HFFc6 (cell line): ENCODE data around the gene TMEM236. TPM values are rescaled to one million over a fixed set of nuclear protein-coding genes. Genes with fewer than 3 reads are reported as not detected.

ENCODE experiments used
- DNase-seq: peaks from one replicate; pipeline ENCODE4 v3.0.0-alpha.2; 2018
- H3K27ac Mint-ChIP-seq: 2 replicates; pipeline ENCODE4 v1.8.0; 2020; ENCODE audit warnings: mild to moderate bottlenecking, mixed read lengths
- H3K27me3 Mint-ChIP-seq: 2 replicates; pipeline ENCODE4 v1.8.0; 2021; ENCODE audit warnings: mild to moderate bottlenecking, moderate library complexity, mixed read lengths; ENCODE audit not compliant: insufficient read depth
- H3K36me3 Mint-ChIP-seq: 2 replicates; pipeline ENCODE4 v1.8.0; 2021; ENCODE audit warnings: low read depth, mixed read lengths
- H3K4me1 Mint-ChIP-seq: 2 replicates; pipeline ENCODE4 v1.8.0; 2020; ENCODE audit warnings: low read depth, mixed read lengths
- H3K4me3 Mint-ChIP-seq: 2 replicates; pipeline ENCODE4 v1.8.0; 2020; ENCODE audit warnings: mild to moderate bottlenecking, moderate library complexity, mixed read lengths
- H3K9me3 Mint-ChIP-seq: 2 replicates; pipeline ENCODE4 v1.8.0; 2020; ENCODE audit warnings: mild to moderate bottlenecking, mixed read lengths
- long read RNA-seq: library from polyadenylated mRNA; unstranded; transcript quantifications from one replicate; pipeline ENCODE4 v2.0.0, GENCODE V29; 2019
- total RNA-seq, 6 experiments: library from RNA; stranded (reverse); fragmentation: NEBNext Ultra II Directional; extraction: Animal tissue kit (Norgen Biotek cat#: 25700); gene quantifications; 2 replicates in 1 of 6; 3 replicates in 5 of 6; pipeline ENCODE4 v1.2.3, GENCODE V29; 2021
- TF ChIP-seq, protein P1 (sequence below): fragments of 200-600 bp; sonication (generic); IDR thresholded peaks from 2 replicates; pipeline ENCODE4 v1.5.0; 2021; ENCODE audit warnings: antibody characterized with exemption, mild to moderate bottlenecking

The TMEM236 gene, protein sequence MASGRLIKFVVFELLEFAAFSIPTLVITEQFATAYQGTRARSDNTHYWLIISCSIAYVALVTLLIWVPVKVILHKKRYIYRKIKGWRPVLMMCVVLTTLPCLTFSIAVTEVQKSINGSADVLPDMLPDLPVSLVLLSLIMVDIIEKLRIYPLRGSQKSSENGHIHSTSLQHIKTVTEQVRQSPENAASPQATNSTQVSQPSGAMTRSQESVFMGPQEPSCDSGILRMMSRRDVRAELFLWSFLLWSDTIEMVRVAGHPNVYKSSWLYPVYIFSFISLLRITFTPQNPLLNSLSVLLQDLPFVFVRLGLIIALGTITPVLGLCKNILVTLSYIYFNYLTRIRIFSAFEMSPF
- total RNA-seq, result under 1 TPM; 0.07 to 0.20 (median 0.09) TPM
- long read RNA-seq, result 0 reads

GRCh38 chr10:17751781-17752445 is at the start of gene TMEM236:
Gene TMEM236 (plus strand): TSS chr10:17752201. CDS start chr10:17752296, 95 bp downstream.
- H3K4me1 Mint-ChIP-seq, result peaks cover 11% of the 10 kb centered on the region
- TF ChIP-seq, protein P1, sequence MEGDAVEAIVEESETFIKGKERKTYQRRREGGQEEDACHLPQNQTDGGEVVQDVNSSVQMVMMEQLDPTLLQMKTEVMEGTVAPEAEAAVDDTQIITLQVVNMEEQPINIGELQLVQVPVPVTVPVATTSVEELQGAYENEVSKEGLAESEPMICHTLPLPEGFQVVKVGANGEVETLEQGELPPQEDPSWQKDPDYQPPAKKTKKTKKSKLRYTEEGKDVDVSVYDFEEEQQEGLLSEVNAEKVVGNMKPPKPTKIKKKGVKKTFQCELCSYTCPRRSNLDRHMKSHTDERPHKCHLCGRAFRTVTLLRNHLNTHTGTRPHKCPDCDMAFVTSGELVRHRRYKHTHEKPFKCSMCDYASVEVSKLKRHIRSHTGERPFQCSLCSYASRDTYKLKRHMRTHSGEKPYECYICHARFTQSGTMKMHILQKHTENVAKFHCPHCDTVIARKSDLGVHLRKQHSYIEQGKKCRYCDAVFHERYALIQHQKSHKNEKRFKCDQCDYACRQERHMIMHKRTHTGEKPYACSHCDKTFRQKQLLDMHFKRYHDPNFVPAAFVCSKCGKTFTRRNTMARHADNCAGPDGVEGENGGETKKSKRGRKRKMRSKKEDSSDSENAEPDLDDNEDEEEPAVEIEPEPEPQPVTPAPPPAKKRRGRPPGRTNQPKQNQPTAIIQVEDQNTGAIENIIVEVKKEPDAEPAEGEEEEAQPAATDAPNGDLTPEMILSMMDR, result no peak
- no peaks in the 10 kb centered on the region for H3K36me3 Mint-ChIP-seq
- H3K27ac Mint-ChIP-seq, result no peak within 1 kb of the TSS
- DNase-seq, result no peak
- no peak within 1 kb of the TSS for H3K4me3 Mint-ChIP-seq
- H3K27me3 Mint-ChIP-seq, result no peaks in the 10 kb centered on the region; the same call in 1 of the 2 replicates
- H3K9me3 Mint-ChIP-seq, result no peaks in the 10 kb centered on the region

DNA sequence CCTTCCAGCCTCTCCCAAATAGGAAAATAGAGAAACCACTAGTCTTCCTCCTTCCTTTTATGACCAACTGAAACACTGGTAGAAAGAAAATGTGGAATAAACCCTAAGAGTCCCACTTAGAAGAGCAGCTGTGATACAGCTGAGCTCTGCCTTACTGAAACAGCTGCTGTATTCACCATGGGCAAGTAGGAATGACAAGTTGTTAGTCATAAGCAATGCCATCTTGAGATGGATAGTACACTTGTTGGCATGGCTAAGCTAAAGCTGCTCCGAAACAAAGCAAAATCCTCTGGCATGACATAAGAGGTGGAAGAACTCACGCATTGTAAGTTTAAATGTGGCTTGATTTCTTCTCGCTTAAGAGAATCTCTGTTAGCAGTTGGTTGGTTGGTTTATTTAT is 48.3 kb upstream of the TMEM236 start:
- Mint-ChIP-seq H3K4me1 (no peaks in the 10 kb centered on the region), H3K27me3 (no peaks in the 10 kb centered on the region), H3K27ac (no peak overlapping the region), H3K4me3 (no peak overlapping the region), H3K9me3 (no peaks in the 10 kb centered on the region), H3K36me3 (peaks cover 23% of the 10 kb centered on the region)
- no peak for DNase-seq
- TF ChIP-seq, protein P1, result no peak

DNA sequence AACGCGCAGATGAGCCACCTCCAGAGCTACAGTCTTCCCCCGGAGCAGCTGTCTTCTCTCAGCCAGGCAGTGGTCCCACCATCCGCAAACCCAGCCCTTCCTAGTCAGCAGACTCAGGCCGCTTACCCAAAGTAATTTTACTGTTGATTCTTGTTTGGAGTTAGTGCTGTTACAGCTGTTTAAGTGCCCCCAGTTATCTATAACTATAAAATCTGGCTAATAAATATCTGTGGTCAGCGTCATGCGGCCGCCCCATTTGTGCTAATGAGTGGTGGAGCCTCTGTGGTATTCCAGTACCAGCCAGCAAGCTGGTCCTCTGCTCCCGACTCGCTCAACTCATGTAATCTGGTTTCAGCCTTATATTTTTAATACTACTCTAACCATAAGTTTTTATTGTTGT is 43.2 kb upstream of the TMEM236 start:
- H3K27ac Mint-ChIP-seq, result no peak overlapping the region
- TF ChIP-seq, protein P1, result no peak
- H3K9me3 Mint-ChIP-seq, result no peaks in the 10 kb centered on the region
- H3K4me1 Mint-ChIP-seq, result no peaks in the 10 kb centered on the region
- H3K36me3 Mint-ChIP-seq, result peaks cover 35% of the 10 kb centered on the region
- no peak overlapping the region for H3K4me3 Mint-ChIP-seq
- DNase-seq, result no peak
- no peaks in the 10 kb centered on the region; the same call in 1 of the 2 replicates for H3K27me3 Mint-ChIP-seq

- no peak overlapping the region for H3K4me3 Mint-ChIP-seq
- H3K36me3 Mint-ChIP-seq, result peaks cover 41% of the 10 kb centered on the region
Observed at GRCh38 chr10:17709492-17709891, 42.5 kb upstream of the TMEM236 start.

GRCh38 chr10:17710181-17710580 is 41.8 kb upstream of the TMEM236 start:
- Mint-ChIP-seq H3K4me1 (no peaks in the 10 kb centered on the region), H3K4me3 (no peak overlapping the region), H3K36me3 (peaks cover 46% of the 10 kb centered on the region), H3K9me3 (no peaks in the 10 kb centered on the region), H3K27ac (no peak overlapping the region), H3K27me3 (no peaks in the 10 kb centered on the region; the same call in 1 of the 2 replicates)
- DNase-seq, result no peak
- TF ChIP-seq, protein P1, result no peak

More at GRCh38 chr10:17709492-17709891, 42.5 kb upstream of the TMEM236 start:
- H3K27me3 Mint-ChIP-seq, result no peaks in the 10 kb centered on the region; the same call in 1 of the 2 replicates
- H3K4me1 Mint-ChIP-seq, result no peaks in the 10 kb centered on the region
- TF ChIP-seq, protein P1, result no peak
- no peak for DNase-seq
- no peak overlapping the region for H3K27ac Mint-ChIP-seq
- H3K9me3 Mint-ChIP-seq, result no peaks in the 10 kb centered on the region
